Activated CD8-positive, alpha-beta T cell treated with anti-CD3 and anti-CD28 coated beads, Interleukin-2, amount 10 ng/mL, durations not matched to agents 7 days and 5 days (primary cell): ENCODE data around the gene VPS37D. TPM values are rescaled to one million over a fixed set of nuclear protein-coding genes. Genes with fewer than 3 reads are reported as not detected.
"Not testable (repeated sequence)": the region's sequence is repeated elsewhere in the genome, so short reads cannot be mapped to it uniquely, and the experiment has no call there.

ENCODE experiments used
- ATAC-seq: fragments of 150-1000 bp; cut with Tn5 transposase; one replicate; pipeline ENCODE4 v1.10.0; 2021; ENCODE audit warnings: moderate library complexity
- CTCF ChIA-PET: fragments of 350-600 bp; sonication (Branson Sonifier 250); formaldehyde crosslinking; loops from one replicate; lab custom pipeline; 2021; ENCODE audit warnings: antibody characterized with exemption; lab: Charles Lee
- POLR2A ChIA-PET: fragments of 350-600 bp; sonication (Branson Sonifier 250); formaldehyde crosslinking; loops from one replicate; lab custom pipeline; 2021; ENCODE audit warnings: antibody characterized with exemption; lab: Charles Lee
- DNase-seq: peaks from one replicate; pipeline ENCODE4 v3.0.0-alpha.2; 2020
- H3K27ac Mint-ChIP-seq: one replicate; pipeline ENCODE4 v1.8.0; 2021; ENCODE audit warnings: mild to moderate bottlenecking, mixed read lengths
- H3K27me3 Mint-ChIP-seq: one replicate; pipeline ENCODE4 v1.8.0; 2021; ENCODE audit warnings: low read depth, mixed read lengths
- H3K36me3 Mint-ChIP-seq: one replicate; pipeline ENCODE4 v1.8.0; 2021; ENCODE audit warnings: low read depth, mixed read lengths
- H3K4me1 Mint-ChIP-seq: one replicate; pipeline ENCODE4 v1.8.0; 2021; ENCODE audit warnings: low read depth, mixed read lengths
- H3K4me3 Mint-ChIP-seq: one replicate; pipeline ENCODE4 v1.8.0; 2021; ENCODE audit warnings: mild to moderate bottlenecking, mixed read lengths
- H3K9me3 Mint-ChIP-seq: one replicate; pipeline ENCODE4 v1.8.0; 2022; ENCODE audit warnings: mixed read lengths; ENCODE audit not compliant: insufficient read depth
- total RNA-seq, 2 experiments: library from RNA; stranded (reverse); gene quantifications; one replicate each; pipeline ENCODE4 v1.2.3, GENCODE V29; 2021

The VPS37D gene
- total RNA-seq, 2 experiments from 2014 or later: 0.16 to 0.26 TPM

GRCh38 chr7:73669288-73669701 lies 1.7 kb downstream of the VPS37D start:
- DNase-seq (no peak), ATAC-seq (no peak)
- no peak overlapping the region for H3K4me3 Mint-ChIP-seq
- ChIA-PET POLR2A (interaction anchor here (0.5 kb wide), 1 partner anchor 28 kb away, joined by 3 read pairs; no protein-coding TSS in a partner anchor), CTCF (interaction anchor here (0.9 to 1.1 kb wide), 2 partner anchors 19 to 62 kb away, joined by 3 to 4 read pairs; no protein-coding TSS in a partner anchor)
- no peaks in the 10 kb centered on the region for H3K36me3 Mint-ChIP-seq
- H3K27ac Mint-ChIP-seq: no peak overlapping the region
- H3K9me3 Mint-ChIP-seq: no peaks in the 10 kb centered on the region
- peaks cover 33% of the 10 kb centered on the region for H3K27me3 Mint-ChIP-seq
- peaks cover 5% of the 10 kb centered on the region for H3K4me1 Mint-ChIP-seq

- ATAC-seq: no peak
- no peak overlapping the region for H3K27ac Mint-ChIP-seq
- H3K9me3 Mint-ChIP-seq: no peaks in the 10 kb centered on the region
- H3K4me1 Mint-ChIP-seq: peaks cover 5% of the 10 kb centered on the region
- ChIA-PET POLR2A (interaction anchor here (0.5 kb wide), 1 partner anchor 27 kb away, joined by 3 read pairs; no protein-coding TSS in a partner anchor), CTCF (no interaction called here)
- DNase-seq: no peak
- peaks cover 28% of the 10 kb centered on the region for H3K27me3 Mint-ChIP-seq
- H3K4me3 Mint-ChIP-seq: no peak overlapping the region
- H3K36me3 Mint-ChIP-seq: no peaks in the 10 kb centered on the region
These were observed 2.3 kb downstream of the VPS37D start for GRCh38 chr7:73669858-73670385.

GRCh38 chr7:73671322-73671661 lies 3.7 kb downstream of the VPS37D start:
- H3K27ac Mint-ChIP-seq: no peak overlapping the region
- ChIA-PET POLR2A (interaction anchor here (1.6 kb wide), 1 partner anchor 163 kb away, joined by 4 read pairs; no protein-coding TSS in a partner anchor), CTCF (no interaction called here)
- H3K36me3 Mint-ChIP-seq: no peaks in the 10 kb centered on the region
- ATAC-seq (no peak), DNase-seq (no peak)
- H3K9me3 Mint-ChIP-seq: no peaks in the 10 kb centered on the region
- H3K4me3 Mint-ChIP-seq: no peak overlapping the region
- peaks cover 4% of the 10 kb centered on the region for H3K4me1 Mint-ChIP-seq
- H3K27me3 Mint-ChIP-seq: peaks cover 19% of the 10 kb centered on the region

GRCh38 chr7:73671857-73672445 lies 4.3 kb downstream of the VPS37D start:
- CTCF ChIA-PET: no interaction called here
- Mint-ChIP-seq H3K4me1 (peaks cover 4% of the 10 kb centered on the region), H3K27me3 (peaks cover 19% of the 10 kb centered on the region)

GRCh38 chr7:73674468-73675124 lies 7.0 kb downstream of the VPS37D start:
- ChIA-PET CTCF (interaction anchor here (0.9 to 1.4 kb wide), 5 partner anchors 23 to 68 kb away, joined by 3 read pairs; no protein-coding TSS in a partner anchor), POLR2A (interaction anchor here (0.6 to 0.8 kb wide), 2 partner anchors 182 to 385 kb away, joined by 3 read pairs; no protein-coding TSS in a partner anchor)
- no peak overlapping the region for H3K27ac Mint-ChIP-seq

More at GRCh38 chr7:73671857-73672445, 4.3 kb downstream of the VPS37D start:
- DNase-seq: peak; percentile 19
- POLR2A ChIA-PET: interaction anchor here (1.6 kb wide), 1 partner anchor 163 kb away, joined by 4 read pairs; no protein-coding TSS in a partner anchor
- Mint-ChIP-seq H3K27ac (no peak overlapping the region), H3K9me3 (no peaks in the 10 kb centered on the region), H3K4me3 (no peak overlapping the region), H3K36me3 (no peaks in the 10 kb centered on the region)
- ATAC-seq: no peak

GRCh38 chr7:73676062-73676461 lies 8.4 kb downstream of the VPS37D start:
- ATAC-seq, POLR2A ChIA-PET, DNase-seq, H3K9me3 Mint-ChIP-seq, H3K27ac Mint-ChIP-seq, H3K27me3 Mint-ChIP-seq, H3K4me3 Mint-ChIP-seq: not testable (repeated sequence)
- CTCF ChIA-PET: interaction anchor here (1.2 to 1.6 kb wide), 4 partner anchors 8 to 70 kb away, joined by 3 to 4 read pairs (median 3); partner anchors contain the start of gene VPS37D
- peaks cover 18% of the 10 kb centered on the region for H3K36me3 Mint-ChIP-seq
- H3K4me1 Mint-ChIP-seq: peaks cover 18% of the 10 kb centered on the region

More at GRCh38 chr7:73674468-73675124, 7.0 kb downstream of the VPS37D start:
- no peak overlapping the region for H3K4me3 Mint-ChIP-seq
- H3K27me3 Mint-ChIP-seq: peaks cover 8% of the 10 kb centered on the region
- peaks cover 14% of the 10 kb centered on the region for H3K36me3 Mint-ChIP-seq
- ATAC-seq: no peak
- H3K9me3 Mint-ChIP-seq: no peaks in the 10 kb centered on the region
- no peak for DNase-seq
- H3K4me1 Mint-ChIP-seq: peaks cover 7% of the 10 kb centered on the region

GRCh38 chr7:73678862-73679261 lies 11.2 kb downstream of the VPS37D start:
- DNase-seq (no peak), ATAC-seq (no peak)
- Mint-ChIP-seq H3K9me3 (no peaks in the 10 kb centered on the region), H3K27ac (no peak overlapping the region), H3K36me3 (peaks cover 23% of the 10 kb centered on the region), H3K27me3 (no peaks in the 10 kb centered on the region), H3K4me3 (no peak overlapping the region), H3K4me1 (peaks cover 35% of the 10 kb centered on the region)
- ChIA-PET POLR2A (no interaction called here), CTCF (interaction anchor here (1.6 kb wide), 1 partner anchor 47 kb away, joined by 4 read pairs; no protein-coding TSS in a partner anchor)

- DNase-seq (no peak), ATAC-seq (no peak)
- Mint-ChIP-seq H3K4me3 (no peak overlapping the region), H3K9me3 (no peaks in the 10 kb centered on the region), H3K36me3 (peaks cover 24% of the 10 kb centered on the region), H3K4me1 (peaks cover 35% of the 10 kb centered on the region), H3K27me3 (no peaks in the 10 kb centered on the region), H3K27ac (no peak overlapping the region)
- ChIA-PET POLR2A (no interaction called here), CTCF (interaction anchor here (1.6 kb wide), 1 partner anchor 46 kb away, joined by 4 read pairs; no protein-coding TSS in a partner anchor)
These were observed 12.1 kb downstream of the VPS37D start for GRCh38 chr7:73679709-73680108.

- POLR2A ChIA-PET: no interaction called here
- H3K4me1 Mint-ChIP-seq: peaks cover 38% of the 10 kb centered on the region
- no peak for ATAC-seq
- no peaks in the 10 kb centered on the region for H3K27me3 Mint-ChIP-seq
- no peak overlapping the region for H3K27ac Mint-ChIP-seq
- no peak for DNase-seq
- no peak overlapping the region for H3K4me3 Mint-ChIP-seq
- CTCF ChIA-PET: no interaction called here
- H3K36me3 Mint-ChIP-seq: peaks cover 26% of the 10 kb centered on the region
- H3K9me3 Mint-ChIP-seq: no peaks in the 10 kb centered on the region
These were observed 12.9 kb downstream of the VPS37D start for GRCh38 chr7:73680501-73680900.

- Mint-ChIP-seq H3K36me3 (peaks cover 27% of the 10 kb centered on the region), H3K27ac (peak overlapping the region; percentile 50), H3K9me3 (no peaks in the 10 kb centered on the region), H3K4me1 (peaks cover 39% of the 10 kb centered on the region), H3K27me3 (no peaks in the 10 kb centered on the region), H3K4me3 (peak overlapping the region; percentile 86)
- DNase-seq: no peak
- ATAC-seq: no peak
- CTCF ChIA-PET: interaction anchor here (0.6 kb wide), 1 partner anchor 96 kb away, joined by 3 read pairs; no protein-coding TSS in a partner anchor
- POLR2A ChIA-PET: no interaction called here
These were observed 13.4 kb downstream of the VPS37D start for GRCh38 chr7:73681031-73681430.

GRCh38 chr7:73682745-73683055 lies 15.1 kb downstream of the VPS37D start:
- ATAC-seq (no peak), DNase-seq (no peak)
- Mint-ChIP-seq H3K27me3 (no peaks in the 10 kb centered on the region), H3K4me1 (peaks cover 51% of the 10 kb centered on the region), H3K9me3 (no peaks in the 10 kb centered on the region), H3K36me3 (peaks cover 38% of the 10 kb centered on the region), H3K4me3 (peak overlapping the region; percentile 86), H3K27ac (peak overlapping the region; percentile 95)
- ChIA-PET CTCF (no interaction called here), POLR2A (no interaction called here)
